ENCODE results near the gene ECHS1. TPM values are rescaled to one million over a fixed set of nuclear protein-coding genes. Genes with fewer than 3 reads are reported as not detected.

The ECHS1 gene
- polyA plus RNA-seq, 1 donor from 2014 or later = 122 TPM

GRCh38 chr10:133366751-133367150 is 6.4 kb downstream of the ECHS1 start:
- H3K27me3 ChIP-seq (ENCODE audit: insufficient read depth, low read depth, low read length) = no peaks in the 10 kb centered on the region
- TF ChIP-seq EZH2 (IDR thresholded peaks at IDR 0.05; ENCODE audit: borderline replicate concordance, insufficient read depth, low read length, poor library complexity, severe bottlenecking) = no peak
- TF ChIP-seq TAF1 (IDR thresholded peaks at IDR 0.05; ENCODE audit: low read depth) = no peak
- no peak for TF ChIP-seq RAD21 (conservative IDR thresholded peaks at IDR 0.05)
- TF ChIP-seq MXI1 (conservative IDR thresholded peaks at IDR 0.05; ENCODE audit: poor library complexity, severe bottlenecking) = no peak
- no peak for TF ChIP-seq EP300 (conservative IDR thresholded peaks at IDR 0.05; ENCODE audit: poor library complexity, severe bottlenecking)
- no peak for TF ChIP-seq CTCF (IDR thresholded peaks at IDR 0.05; ENCODE audit: poor library complexity, severe bottlenecking)
- no peak for TF ChIP-seq REST (IDR thresholded peaks at IDR 0.05; ENCODE audit: borderline replicate concordance)
- no peak for TF ChIP-seq SMC3 (conservative IDR thresholded peaks at IDR 0.05; ENCODE audit: poor library complexity)
- no peak for TF ChIP-seq POLR2AphosphoS5 (IDR thresholded peaks at IDR 0.05)
- H3K9me3 ChIP-seq (ENCODE audit: low read length) = no peaks in the 10 kb centered on the region
- H2AFZ ChIP-seq (ENCODE audit: low read depth, low read length) = no peak overlapping the region
- no peak overlapping the region for H3K4me3 ChIP-seq (ENCODE audit: low read length)
- H3K4me2 ChIP-seq (ENCODE audit: low read length) = no peak overlapping the region
- H3K9ac ChIP-seq (ENCODE audit: low read length) = no peak overlapping the region
- no peaks in the 10 kb centered on the region for H3K9me2 ChIP-seq (ENCODE audit: insufficient read depth, low read length)
- H3K27ac ChIP-seq (ENCODE audit: low read length) = no peak overlapping the region
- no peaks in the 10 kb centered on the region for H4K20me1 ChIP-seq (ENCODE audit: insufficient read depth)
- no peaks in the 10 kb centered on the region for H3K36me3 ChIP-seq (ENCODE audit: insufficient read depth, low read length)
- no peaks in the 10 kb centered on the region for H3K79me2 ChIP-seq (replicated peaks; ENCODE audit: insufficient read depth, low read length)
- no peaks in the 10 kb centered on the region for H3F3A ChIP-seq (ENCODE audit: insufficient read depth, low read length, poor library complexity, severe bottlenecking)

GRCh38 chr10:133366130-133366478 is 7.0 kb downstream of the ECHS1 start:
- H4K20me1 ChIP-seq (ENCODE audit: insufficient read depth) = no peaks in the 10 kb centered on the region
- no peaks in the 10 kb centered on the region for H3F3A ChIP-seq (ENCODE audit: insufficient read depth, low read length, poor library complexity, severe bottlenecking)
- H3K79me2 ChIP-seq (replicated peaks; ENCODE audit: insufficient read depth, low read length) = no peaks in the 10 kb centered on the region
- H3K9ac ChIP-seq (ENCODE audit: low read length) = no peak overlapping the region
- no peak overlapping the region for H3K4me2 ChIP-seq (ENCODE audit: low read length)
- H3K4me3 ChIP-seq (ENCODE audit: low read length) = no peak overlapping the region
- H3K9me2 ChIP-seq (ENCODE audit: insufficient read depth, low read length) = no peaks in the 10 kb centered on the region
- H3K9me3 ChIP-seq (ENCODE audit: low read length) = peaks cover 1% of the 10 kb centered on the region
- H2AFZ ChIP-seq (ENCODE audit: low read depth, low read length) = no peak overlapping the region
- H3K27me3 ChIP-seq (ENCODE audit: insufficient read depth, low read depth, low read length) = no peaks in the 10 kb centered on the region
- no peaks in the 10 kb centered on the region for H3K36me3 ChIP-seq (ENCODE audit: insufficient read depth, low read length)
- no peak overlapping the region for H3K27ac ChIP-seq (ENCODE audit: low read length)
- no peak for TF ChIP-seq POLR2AphosphoS5 (IDR thresholded peaks at IDR 0.05)
- no peak for TF ChIP-seq EZH2 (IDR thresholded peaks at IDR 0.05; ENCODE audit: borderline replicate concordance, insufficient read depth, low read length, poor library complexity, severe bottlenecking)
- no peak for TF ChIP-seq EP300 (conservative IDR thresholded peaks at IDR 0.05; ENCODE audit: poor library complexity, severe bottlenecking)
- TF ChIP-seq CTCF (IDR thresholded peaks at IDR 0.05; ENCODE audit: poor library complexity, severe bottlenecking) = no peak
- TF ChIP-seq REST (IDR thresholded peaks at IDR 0.05; ENCODE audit: borderline replicate concordance) = no peak
- no peak for TF ChIP-seq TAF1 (IDR thresholded peaks at IDR 0.05; ENCODE audit: low read depth)
- no peak for TF ChIP-seq SMC3 (conservative IDR thresholded peaks at IDR 0.05; ENCODE audit: poor library complexity)
- no peak for TF ChIP-seq MXI1 (conservative IDR thresholded peaks at IDR 0.05; ENCODE audit: poor library complexity, severe bottlenecking)
- TF ChIP-seq RAD21 (conservative IDR thresholded peaks at IDR 0.05) = no peak

All from neural cell (in vitro differentiated cells).